Superior temporal gyrus (tissue), 1 donor: ENCODE measurements around the gene DCP1B.

Experiments used
- DNase-seq: peaks from one replicate; pipeline ENCODE4 v3.0.0-alpha.2; 2016; ENCODE audit errors: extremely low spot score

The DCP1B gene

GRCh38 chr12:2017546-2018337, 13.5 kb upstream of the DCP1B start:
- no peak for DNase-seq

- DNase-seq: no peak
Measured at GRCh38 chr12:2016862-2017545, 12.7 kb upstream of the DCP1B start.

- no peak for DNase-seq
Measured at GRCh38 chr12:2014231-2014630, 10.0 kb upstream of the DCP1B start.

- peak; percentile 29 for DNase-seq
Measured at GRCh38 chr12:2013527-2014223, 9.4 kb upstream of the DCP1B start.

- no peak for DNase-seq
Measured at GRCh38 chr12:2013086-2013485, 8.8 kb upstream of the DCP1B start.

GRCh38 chr12:2011643-2012607, 7.7 kb upstream of the DCP1B start:
- no peak for DNase-seq

GRCh38 chr12:2009623-2010022, 5.4 kb upstream of the DCP1B start:
- DNase-seq: no peak

GRCh38 chr12:2008677-2009076, 4.4 kb upstream of the DCP1B start:
- DNase-seq: no peak

- peak; percentile 38 for DNase-seq
Measured at GRCh38 chr12:2003676-2004112, 563 bp downstream of the DCP1B start.

- DNase-seq: no peak
Measured at GRCh38 chr12:1995205-1995896, 8.9 kb downstream of the DCP1B start.

- DNase-seq: no peak
Measured at GRCh38 chr12:1994429-1995143, 9.7 kb downstream of the DCP1B start.

GRCh38 chr12:1993871-1994371, 10.3 kb downstream of the DCP1B start:
- DNase-seq: no peak

- DNase-seq: no peak
Measured at GRCh38 chr12:1993341-1993740, 10.9 kb downstream of the DCP1B start.

- no peak for DNase-seq
Measured at GRCh38 chr12:1992732-1993131, 11.5 kb downstream of the DCP1B start.

GRCh38 chr12:1989111-1989510, 15.1 kb downstream of the DCP1B start:
- no peak for DNase-seq

- no peak for DNase-seq
Measured at GRCh38 chr12:1984759-1985158, 19.5 kb downstream of the DCP1B start.

GRCh38 chr12:1980282-1980681, 24.0 kb downstream of the DCP1B start:
- DNase-seq: no peak

- DNase-seq: no peak
Measured at GRCh38 chr12:1978078-1978862, 26.0 kb downstream of the DCP1B start.

- no peak for DNase-seq
Measured at GRCh38 chr12:1977588-1977987, 26.7 kb downstream of the DCP1B start.
